ENCODE results near the gene OR5T1. TPM values are rescaled to one million over a fixed set of nuclear protein-coding genes. Genes with fewer than 3 reads are reported as not detected.

OR5T1 gene
- not detected for polyA plus RNA-seq (ENCODE audit: insufficient read length in 4 of 4)

DNA sequence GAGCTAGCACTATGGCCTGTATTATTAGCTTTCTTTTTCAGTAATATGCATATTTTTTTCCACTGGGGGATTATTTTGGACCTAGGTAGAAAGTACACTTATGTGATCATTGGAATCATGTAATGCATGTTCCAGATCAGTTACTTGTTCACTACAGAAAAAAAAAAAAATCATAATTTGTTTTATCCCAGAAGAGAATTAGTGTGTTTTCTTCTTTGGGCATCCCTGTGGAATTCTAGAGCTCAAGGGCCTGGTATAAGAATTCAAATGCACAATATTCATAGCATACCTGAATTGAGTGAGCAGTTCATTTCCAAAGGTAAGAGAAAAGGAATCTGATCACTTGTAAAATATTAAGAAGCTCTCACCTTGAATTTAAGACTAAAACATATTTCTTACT, at the start of gene OR5T1:
Gene OR5T1 (plus strand): TSS at position 301 of the 400 bp plus-strand sequence. CDS start 1,485 bp downstream, outside the sequence.
- DNase-seq (ENCODE audit: low read depth in 4 of 4, low spot score in 2 of 4): no peak

DNA sequence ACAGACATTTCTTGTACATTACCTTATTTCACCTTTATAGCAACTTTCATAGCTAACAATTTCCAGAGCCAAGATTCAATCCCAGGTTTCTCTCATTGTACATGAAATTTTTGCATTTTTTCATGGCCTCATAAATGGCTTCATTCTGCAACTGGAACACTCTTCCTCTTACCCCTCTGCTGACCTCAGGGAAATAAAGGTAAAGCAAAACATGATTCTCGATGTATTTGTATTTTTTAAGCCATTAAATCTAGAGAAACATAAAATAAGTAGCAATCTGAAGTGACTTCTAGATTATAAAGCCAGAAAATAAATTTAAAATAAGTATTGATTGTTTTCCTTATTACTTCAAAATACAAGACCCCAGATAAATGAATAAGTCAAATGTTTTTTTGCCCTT, 39.8 kb upstream of the OR5T1 start, which contains the start of gene OR5T2:
Gene OR5T2 (minus strand): TSS at position 101 of the 400 bp plus-strand sequence. CDS start 1,193 bp downstream, outside the sequence.
- DNase-seq (ENCODE audit: low read depth in 4 of 4, low spot score in 2 of 4): no peak

DNA sequence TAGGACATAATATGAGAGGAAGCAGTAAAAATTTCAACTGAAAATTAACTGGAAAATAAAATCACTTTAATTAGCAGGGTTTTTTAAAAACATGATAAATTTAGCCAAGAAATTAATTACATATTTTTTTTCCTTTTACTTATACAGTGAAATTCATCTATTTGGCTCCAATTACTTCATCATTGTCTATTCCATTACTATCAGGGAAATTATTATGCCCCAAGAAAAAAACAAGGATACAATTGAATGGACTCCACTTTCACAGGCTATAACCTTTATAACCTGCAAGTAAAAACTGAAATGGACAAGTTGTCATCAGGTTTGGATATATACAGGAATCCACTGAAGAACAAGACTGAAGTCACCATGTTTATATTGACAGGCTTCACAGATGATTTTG, 22.0 kb upstream of the OR5T1 start, which contains the start of gene OR5T3:
Gene OR5T3 (plus strand): TSS at position 301 of the 400 bp plus-strand sequence. CDS start 0 bp downstream, at position 301.
- DNase-seq (ENCODE audit: low read depth in 4 of 4, low spot score in 2 of 4): no peak

- no peak for DNase-seq (ENCODE audit: low read depth in 4 of 4, low spot score in 2 of 4)
These were observed 2.9 kb upstream of the OR5T1 start for GRCh38 chr11:56271092-56271491.

GRCh38 chr11:56292154-56292553, 18.2 kb downstream of the OR5T1 start, which contains the start of gene OR8H1:
Gene OR8H1 (minus strand): TSS chr11:56292254. CDS start chr11:56291062, 1,192 bp downstream.
- DNase-seq (ENCODE audit: low read depth in 4 of 4, low spot score in 2 of 4): no peak

DNA sequence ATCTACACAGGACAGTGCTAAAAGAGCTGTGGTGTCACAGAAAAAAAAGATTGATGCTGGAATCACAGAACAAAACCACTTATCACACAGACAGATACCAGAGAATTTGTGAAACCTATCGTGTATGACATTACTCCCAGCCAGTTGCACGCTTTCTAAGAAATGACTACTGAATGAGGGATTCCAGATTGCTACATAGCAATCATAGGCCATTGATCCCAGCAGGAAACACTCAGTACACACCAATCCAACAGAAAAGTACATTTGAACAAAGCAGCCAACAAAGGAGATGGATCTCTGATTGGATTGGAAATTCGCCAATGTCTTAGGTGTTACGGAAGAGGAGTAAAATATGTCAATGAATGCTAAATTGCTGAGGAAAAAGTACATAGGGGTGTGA, 22.9 kb downstream of the OR5T1 start:
- no peak for DNase-seq (ENCODE audit: low read depth in 4 of 4, low spot score in 2 of 4)

DNA sequence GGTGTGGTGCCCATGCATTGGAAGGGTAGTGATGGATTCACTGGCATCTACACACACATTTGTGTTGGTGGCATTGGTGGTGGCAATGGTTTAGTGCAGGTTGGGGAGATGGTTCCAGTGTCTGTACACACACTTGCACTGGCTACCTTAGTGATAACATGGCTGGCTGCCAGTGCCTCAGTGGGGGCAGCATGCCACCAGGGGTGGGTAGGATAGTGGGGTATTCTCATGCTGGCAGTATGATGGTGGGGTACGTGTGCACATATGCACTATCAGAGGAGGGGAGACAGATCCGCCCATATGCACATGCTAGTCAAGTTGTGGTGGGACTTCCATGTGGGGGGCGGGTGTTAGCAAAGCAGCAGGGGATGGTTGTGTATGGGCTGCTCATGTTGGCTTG, 33.9 kb downstream of the OR5T1 start:
- no peak for DNase-seq (ENCODE audit: low read depth in 4 of 4, low spot score in 2 of 4)

GRCh38 chr11:56314844-56315243, 40.9 kb downstream of the OR5T1 start, which contains the start of gene OR8K3:
Gene OR8K3 (plus strand): TSS chr11:56315144. CDS start chr11:56318307, 3,163 bp downstream.
- DNase-seq (ENCODE audit: low read depth in 4 of 4, low spot score in 2 of 4): no peak

Other genes starting within 250 kb of the OR5T1 start
- gene OR5AS1, start 246.5 kb upstream of the OR5T1 start, polyA plus RNA-seq (ENCODE audit: insufficient read length in 4 of 4): under 1 TPM in 3 of 4 donors, not detected in 1; 0.03 to 0.09 (median 0.09) TPM
- gene OR8I2, start 180.8 kb upstream of the OR5T1 start, polyA plus RNA-seq (ENCODE audit: insufficient read length in 4 of 4): not detected
- under 1 TPM in 2 of 4 donors, not detected in 2; 0.07 to 0.08 TPM for gene OR8H2, start 170.5 kb upstream of the OR5T1 start, polyA plus RNA-seq (ENCODE audit: insufficient read length in 4 of 4)
- not detected for gene OR8H3, start 151.8 kb upstream of the OR5T1 start, polyA plus RNA-seq (ENCODE audit: insufficient read length in 4 of 4)
- not detected for gene OR8J3, start 134.0 kb upstream of the OR5T1 start, polyA plus RNA-seq (ENCODE audit: insufficient read length in 4 of 4)
- gene OR8K5, start 113.8 kb upstream of the OR5T1 start, polyA plus RNA-seq (ENCODE audit: insufficient read length in 4 of 4): not detected
- not detected for gene OR5J2, start 97.5 kb upstream of the OR5T1 start, polyA plus RNA-seq (ENCODE audit: insufficient read length in 4 of 4)
- not detected for gene OR5T2, start 39.9 kb upstream of the OR5T1 start, polyA plus RNA-seq (ENCODE audit: insufficient read length in 4 of 4)
- not detected for gene OR5T3, start 21.9 kb upstream of the OR5T1 start, polyA plus RNA-seq (ENCODE audit: insufficient read length in 4 of 4)
- gene OR8H1, start 18.1 kb downstream of the OR5T1 start, polyA plus RNA-seq (ENCODE audit: insufficient read length in 4 of 4): not detected
- gene OR8K3, start 41.0 kb downstream of the OR5T1 start, polyA plus RNA-seq (ENCODE audit: insufficient read length in 4 of 4): not detected
- not detected for gene OR8K1, start 71.9 kb downstream of the OR5T1 start, polyA plus RNA-seq (ENCODE audit: insufficient read length in 4 of 4)
- gene OR8J1, start 80.1 kb downstream of the OR5T1 start, polyA plus RNA-seq (ENCODE audit: insufficient read length in 4 of 4): not detected
- gene OR8U1, start 101.5 kb downstream of the OR5T1 start, polyA plus RNA-seq (ENCODE audit: insufficient read length in 4 of 4): not detected
- not detected for gene OR5AL1, start 138.5 kb downstream of the OR5T1 start, polyA plus RNA-seq (ENCODE audit: insufficient read length in 4 of 4)
- not detected for gene OR5M3, start 199.2 kb downstream of the OR5T1 start, polyA plus RNA-seq (ENCODE audit: insufficient read length in 4 of 4)
- gene OR5M8, start 217.2 kb downstream of the OR5T1 start, polyA plus RNA-seq (ENCODE audit: insufficient read length in 4 of 4): not detected